ENCODE measurements around the gene GBE1.
"Not testable (repeated sequence)": the region's sequence is repeated elsewhere in the genome, so short reads cannot be mapped to it uniquely, and the experiment has no call there.

GBE1 gene

DNA sequence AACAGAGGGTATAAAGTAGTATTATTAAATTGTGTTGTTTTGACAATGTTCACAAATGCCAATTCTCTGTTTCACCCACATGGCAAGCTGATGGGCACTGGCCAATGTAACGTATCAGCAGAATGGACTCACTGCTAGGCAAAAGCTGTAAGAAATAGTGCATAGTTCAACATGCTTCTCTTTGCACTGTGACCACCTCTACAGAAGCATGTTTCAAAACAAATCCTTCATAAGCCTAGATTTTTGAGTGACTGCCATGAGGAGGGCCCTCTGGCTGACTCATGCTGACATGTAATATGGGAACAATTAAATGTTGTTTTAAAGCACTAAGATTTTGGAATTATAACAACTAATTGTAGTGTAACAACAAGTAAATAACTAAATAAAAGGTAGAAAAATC, 3.2 kb downstream of the GBE1 start:
- FAIRE-seq, result no peak

GRCh38 chr3:81753416-81754027, 7.9 kb downstream of the GBE1 start:
- TF ChIP-seq TAF1 (IDR thresholded peaks at IDR 0.05; ENCODE audit: low read depth, low read length) (no peak), POLR2A (IDR thresholded peaks at IDR 0.05; ENCODE audit: low read depth, low read length) (no peak), POU2F2 (IDR thresholded peaks at IDR 0.05; ENCODE audit: low read depth, low read length) (no peak), SPI1 (IDR thresholded peaks at IDR 0.05; ENCODE audit: low read depth, low read length) (no peak), PAX5 (IDR thresholded peaks at IDR 0.05; ENCODE audit: insufficient read depth, low read length, severe bottlenecking) (no peak), POLR2AphosphoS5 (IDR thresholded peaks at IDR 0.05; ENCODE audit: low read depth, low read length) (no peak)
- DNase-seq (ENCODE audit: insufficient read length, low spot score) (no peak), FAIRE-seq (peak; percentile 66)

More for the DNA sequence above, 3.2 kb downstream of the GBE1 start:
- DNase-seq (ENCODE audit: insufficient read length, low spot score), result no peak
- TF ChIP-seq SPI1 (IDR thresholded peaks at IDR 0.05; ENCODE audit: low read depth, low read length) (no peak), PAX5 (IDR thresholded peaks at IDR 0.05; ENCODE audit: insufficient read depth, low read length, severe bottlenecking) (no peak), POLR2A (IDR thresholded peaks at IDR 0.05; ENCODE audit: low read depth, low read length) (no peak), TAF1 (IDR thresholded peaks at IDR 0.05; ENCODE audit: low read depth, low read length) (no peak), POU2F2 (IDR thresholded peaks at IDR 0.05; ENCODE audit: low read depth, low read length) (no peak)

GRCh38 chr3:81752604-81753003, 8.8 kb downstream of the GBE1 start:
- TF ChIP-seq TAF1 (IDR thresholded peaks at IDR 0.05; ENCODE audit: low read depth, low read length) (no peak), SPI1 (IDR thresholded peaks at IDR 0.05; ENCODE audit: low read depth, low read length) (no peak), POLR2AphosphoS5 (IDR thresholded peaks at IDR 0.05; ENCODE audit: low read depth, low read length) (no peak), POLR2A (IDR thresholded peaks at IDR 0.05; ENCODE audit: low read depth, low read length) (no peak), POU2F2 (IDR thresholded peaks at IDR 0.05; ENCODE audit: low read depth, low read length) (no peak), PAX5 (IDR thresholded peaks at IDR 0.05; ENCODE audit: insufficient read depth, low read length, severe bottlenecking) (no peak)
- no peak for DNase-seq (ENCODE audit: insufficient read length, low spot score)
- no peak for FAIRE-seq

- TF ChIP-seq TAF1 (IDR thresholded peaks at IDR 0.05; ENCODE audit: low read depth, low read length) (no peak), POU2F2 (IDR thresholded peaks at IDR 0.05; ENCODE audit: low read depth, low read length) (no peak), PAX5 (IDR thresholded peaks at IDR 0.05; ENCODE audit: insufficient read depth, low read length, severe bottlenecking) (no peak), POLR2A (IDR thresholded peaks at IDR 0.05; ENCODE audit: low read depth, low read length) (no peak), SPI1 (IDR thresholded peaks at IDR 0.05; ENCODE audit: low read depth, low read length) (no peak), POLR2AphosphoS5 (IDR thresholded peaks at IDR 0.05; ENCODE audit: low read depth, low read length) (no peak)
- DNase-seq (ENCODE audit: insufficient read length, low spot score) (no peak), FAIRE-seq (no peak)
Observed at GRCh38 chr3:81749265-81749664, 12.2 kb downstream of the GBE1 start.

GRCh38 chr3:81747280-81747679, 14.2 kb downstream of the GBE1 start:
- FAIRE-seq; DNase-seq (ENCODE audit: insufficient read length, low spot score): not testable (repeated sequence)

DNA sequence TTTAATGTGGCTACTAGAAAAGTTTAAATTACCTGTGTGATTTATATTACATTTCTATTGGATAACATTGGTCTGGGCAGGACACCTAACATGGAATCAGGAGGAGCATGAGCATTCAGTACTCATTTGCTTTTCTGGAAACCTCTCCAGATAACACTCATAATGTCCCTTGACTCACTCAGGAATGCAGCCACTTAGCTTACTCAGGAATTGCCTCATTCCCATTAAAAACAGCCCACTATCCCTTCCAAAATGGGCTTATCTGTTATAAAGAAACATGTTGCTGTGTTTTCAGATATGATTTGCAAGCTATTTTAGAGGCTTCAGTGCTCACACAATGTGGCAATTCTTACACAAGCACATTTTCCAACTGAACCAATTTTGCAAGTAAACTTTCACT, 17.1 kb downstream of the GBE1 start:
- FAIRE-seq (no peak), DNase-seq (ENCODE audit: insufficient read length, low spot score) (no peak)
- TF ChIP-seq PAX5 (IDR thresholded peaks at IDR 0.05; ENCODE audit: insufficient read depth, low read length, severe bottlenecking), result no peak
- no peak for TF ChIP-seq POLR2A (IDR thresholded peaks at IDR 0.05; ENCODE audit: low read depth, low read length)
- no peak for TF ChIP-seq POLR2AphosphoS5 (IDR thresholded peaks at IDR 0.05; ENCODE audit: low read depth, low read length)
- no peak for TF ChIP-seq TAF1 (IDR thresholded peaks at IDR 0.05; ENCODE audit: low read depth, low read length)
- no peak for TF ChIP-seq POU2F2 (IDR thresholded peaks at IDR 0.05; ENCODE audit: low read depth, low read length)
- TF ChIP-seq SPI1 (IDR thresholded peaks at IDR 0.05; ENCODE audit: low read depth, low read length), result no peak

- FAIRE-seq (no peak), DNase-seq (ENCODE audit: insufficient read length, low spot score) (no peak)
- TF ChIP-seq TAF1 (IDR thresholded peaks at IDR 0.05; ENCODE audit: low read depth, low read length) (no peak), SPI1 (IDR thresholded peaks at IDR 0.05; ENCODE audit: low read depth, low read length) (no peak), PAX5 (IDR thresholded peaks at IDR 0.05; ENCODE audit: insufficient read depth, low read length, severe bottlenecking) (no peak), POU2F2 (IDR thresholded peaks at IDR 0.05; ENCODE audit: low read depth, low read length) (no peak), POLR2A (IDR thresholded peaks at IDR 0.05; ENCODE audit: low read depth, low read length) (no peak), POLR2AphosphoS5 (IDR thresholded peaks at IDR 0.05; ENCODE audit: low read depth, low read length) (no peak)
Observed at GRCh38 chr3:81743096-81744025, 18.1 kb downstream of the GBE1 start.

DNA sequence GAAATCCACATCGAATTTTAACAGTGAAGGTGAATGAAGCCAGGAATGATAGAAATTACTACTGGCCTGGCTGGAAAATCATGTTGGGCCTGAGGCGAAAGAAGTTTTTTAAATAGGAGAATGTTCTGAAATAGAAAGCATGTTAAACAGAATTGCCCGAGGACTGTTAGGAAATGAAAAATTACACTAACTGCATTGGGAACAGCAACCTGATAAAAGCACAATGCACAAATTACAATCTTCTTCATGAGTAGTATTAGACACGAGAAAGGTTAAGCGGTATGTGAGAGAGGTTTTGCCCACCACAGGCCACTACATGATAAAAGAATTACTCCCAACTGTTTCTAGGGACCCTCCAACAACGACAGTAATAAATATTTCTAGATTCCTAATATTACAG, 18.9 kb downstream of the GBE1 start:
- FAIRE-seq, result no peak
- no peak for DNase-seq (ENCODE audit: insufficient read length, low spot score)
- no peak for TF ChIP-seq TAF1 (IDR thresholded peaks at IDR 0.05; ENCODE audit: low read depth, low read length)
- no peak for TF ChIP-seq POLR2AphosphoS5 (IDR thresholded peaks at IDR 0.05; ENCODE audit: low read depth, low read length)

DNA sequence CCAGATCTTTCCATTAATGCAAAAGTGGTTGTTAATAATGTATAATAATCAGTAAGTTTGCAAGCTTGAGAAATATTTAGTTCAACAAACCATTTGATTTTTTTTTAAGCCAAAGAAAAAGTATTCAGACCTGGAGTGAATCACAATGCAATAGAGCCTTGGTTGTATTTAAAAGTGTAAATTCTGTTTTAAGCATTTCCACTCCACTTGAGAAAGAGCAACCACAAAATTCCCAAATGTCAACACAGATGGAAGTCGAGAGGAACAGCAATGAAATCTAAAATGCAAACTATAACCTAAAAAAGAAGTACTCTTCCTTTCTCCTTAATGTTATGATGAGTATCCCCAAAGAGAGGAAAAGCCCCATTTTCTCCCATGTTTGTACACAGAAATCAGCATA, 20.2 kb downstream of the GBE1 start:
- TF ChIP-seq POLR2AphosphoS5 (IDR thresholded peaks at IDR 0.05; ENCODE audit: low read depth, low read length), result no peak
- TF ChIP-seq SPI1 (IDR thresholded peaks at IDR 0.05; ENCODE audit: low read depth, low read length), result no peak
- no peak for TF ChIP-seq PAX5 (IDR thresholded peaks at IDR 0.05; ENCODE audit: insufficient read depth, low read length, severe bottlenecking)
- no peak for TF ChIP-seq TAF1 (IDR thresholded peaks at IDR 0.05; ENCODE audit: low read depth, low read length)
- no peak for TF ChIP-seq POU2F2 (IDR thresholded peaks at IDR 0.05; ENCODE audit: low read depth, low read length)
- TF ChIP-seq POLR2A (IDR thresholded peaks at IDR 0.05; ENCODE audit: low read depth, low read length), result no peak
- DNase-seq (ENCODE audit: insufficient read length, low spot score) (no peak), FAIRE-seq (no peak)

DNA sequence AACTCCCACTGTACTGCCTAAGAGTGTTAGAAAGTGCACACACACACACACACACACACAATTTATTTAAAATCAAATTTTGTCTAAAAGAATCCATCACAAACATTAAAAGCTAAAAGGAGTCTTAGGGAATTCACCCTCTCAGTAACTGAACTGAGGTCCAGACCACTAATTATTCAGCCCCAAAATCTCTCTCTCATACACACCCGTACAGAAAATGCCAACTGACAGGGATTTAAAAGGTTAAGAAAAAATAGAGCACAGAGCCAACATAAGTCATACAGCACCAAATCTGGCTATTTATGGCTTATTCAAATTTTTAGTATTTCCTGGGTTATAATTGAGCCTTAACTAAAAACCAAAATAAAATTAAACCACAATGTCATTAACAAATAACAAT, 20.7 kb downstream of the GBE1 start:
- no peak for FAIRE-seq
- TF ChIP-seq POLR2AphosphoS5 (IDR thresholded peaks at IDR 0.05; ENCODE audit: low read depth, low read length) (no peak), PAX5 (IDR thresholded peaks at IDR 0.05; ENCODE audit: insufficient read depth, low read length, severe bottlenecking) (no peak), TAF1 (IDR thresholded peaks at IDR 0.05; ENCODE audit: low read depth, low read length) (no peak), SPI1 (IDR thresholded peaks at IDR 0.05; ENCODE audit: low read depth, low read length) (no peak), POLR2A (IDR thresholded peaks at IDR 0.05; ENCODE audit: low read depth, low read length) (no peak), POU2F2 (IDR thresholded peaks at IDR 0.05; ENCODE audit: low read depth, low read length) (no peak)
- DNase-seq (ENCODE audit: insufficient read length, low spot score), result no peak

All from GM12891 (cell line).